Mesenchymal stem cell (in vitro differentiated cells and primary cell): ENCODE data around the gene SMCP.

Experiments used
- DNase-seq: peaks from one replicate; pipeline ENCODE4 v3.0.0-alpha.2; 2013
- H2AFZ ChIP-seq: one replicate; pipeline ENCODE4 v1.6.1; 2013; ENCODE audit warnings: low read depth, mild to moderate bottlenecking, control low read depth, inconsistent platforms, low read length, moderate library complexity
- H2AK5ac ChIP-seq: 2 replicates; pipeline ENCODE4 v1.6.1; 2013; ENCODE audit warnings: low read length, moderate library complexity, mild to moderate bottlenecking, inconsistent platforms; ENCODE audit not compliant: severe bottlenecking
- H2BK120ac ChIP-seq: one replicate; pipeline ENCODE4 v1.6.1; 2013; ENCODE audit warnings: low read depth, mild to moderate bottlenecking, inconsistent platforms, low read length, moderate library complexity
- H2BK12ac ChIP-seq, 2 experiments: one replicate each; pipeline ENCODE4 v1.6.1; 2013; ENCODE audit warnings: inconsistent platforms in 2 of 2, low read length in 2 of 2, mild to moderate bottlenecking in 2 of 2, moderate library complexity in 2 of 2, control low read depth in 1 of 2
- H2BK15ac ChIP-seq: one replicate; pipeline ENCODE4 v1.6.1; 2013; ENCODE audit warnings: mild to moderate bottlenecking, low read depth, inconsistent platforms; ENCODE audit not compliant: poor library complexity, severe bottlenecking
- H2BK5ac ChIP-seq: 2 replicates; pipeline ENCODE4 v1.6.1; 2013; ENCODE audit warnings: low read depth, mild to moderate bottlenecking, low read length, control low read depth, inconsistent platforms; ENCODE audit not compliant: poor library complexity, severe bottlenecking
- H3K14ac ChIP-seq, 2 experiments: one replicate each; pipeline ENCODE4 v1.6.1; 2013; ENCODE audit warnings: inconsistent platforms in 2 of 2, low read length in 2 of 2, control low read depth in 1 of 2, mild to moderate bottlenecking in 1 of 2, moderate library complexity in 1 of 2
- H3K18ac ChIP-seq, 2 experiments: one replicate each; pipeline ENCODE4 v1.6.1; 2013; ENCODE audit warnings: inconsistent platforms in 2 of 2, low read length in 2 of 2, control low read depth in 1 of 2, low read depth in 1 of 2, mild to moderate bottlenecking in 1 of 2
- H3K23ac ChIP-seq, 2 experiments: one replicate each; pipeline ENCODE4 v1.6.1; 2013; ENCODE audit warnings: inconsistent platforms in 2 of 2, low read length in 2 of 2, mild to moderate bottlenecking in 2 of 2, moderate library complexity in 2 of 2, control low read depth in 1 of 2
- H3K27ac ChIP-seq: 2 replicates; pipeline ENCODE4 v1.5.1; 2013; ENCODE audit warnings: mild to moderate bottlenecking, moderate library complexity, low read length, control low read depth, inconsistent platforms; ENCODE audit not compliant: poor library complexity, severe bottlenecking
- H3K27me3 ChIP-seq, 2 experiments: 2 replicates each; pipeline versions ENCODE4 v1.6.1 to v1.7.0; 2013; ENCODE audit warnings: low read length in 2 of 2, mild to moderate bottlenecking in 2 of 2, moderate library complexity in 2 of 2, control low read depth in 1 of 2, inconsistent platforms in 1 of 2; ENCODE audit not compliant: control insufficient read depth in 1 of 2, insufficient read depth in 1 of 2
- H3K36me3 ChIP-seq, 2 experiments: 2 replicates each; pipeline versions ENCODE4 v1.6.1 to v1.7.0; 2013; ENCODE audit warnings: low read length in 2 of 2, control low read depth in 1 of 2, inconsistent platforms in 1 of 2, low read depth in 1 of 2, mild to moderate bottlenecking in 1 of 2; ENCODE audit not compliant: insufficient read depth in 2 of 2, control insufficient read depth in 1 of 2
- H3K4ac ChIP-seq, 2 experiments: one replicate each; pipeline ENCODE4 v1.6.1; 2013; ENCODE audit warnings: inconsistent platforms in 2 of 2, low read length in 2 of 2, mild to moderate bottlenecking in 2 of 2, moderate library complexity in 2 of 2, control low read depth in 1 of 2, low read depth in 1 of 2
- H3K4me1 ChIP-seq: 2 replicates; pipeline ENCODE4 v1.6.1; 2013; ENCODE audit warnings: low read depth, low read length, control low read depth; ENCODE audit not compliant: control insufficient read depth, insufficient read depth
- H3K4me2 ChIP-seq: 2 replicates; pipeline ENCODE4 v1.6.1; 2013; ENCODE audit warnings: low read length, mild to moderate bottlenecking, inconsistent platforms; ENCODE audit not compliant: poor library complexity, severe bottlenecking
- H3K4me3 ChIP-seq, 2 experiments: 2 replicates each; pipeline versions ENCODE4 v1.5.1 to v1.7.0; 2013; ENCODE audit warnings: low read length in 2 of 2, mild to moderate bottlenecking in 2 of 2, control low read depth in 1 of 2, low read depth in 1 of 2; ENCODE audit not compliant: insufficient read depth in 1 of 2
- H3K79me1 ChIP-seq: replicated peaks from 2 replicates; pipeline ENCODE4 v1.6.1; 2013; ENCODE audit warnings: mild to moderate bottlenecking, control low read depth, low read length, inconsistent platforms; ENCODE audit not compliant: poor library complexity, severe bottlenecking
- H3K9ac ChIP-seq: 2 replicates; pipeline ENCODE4 v1.7.0; 2013; ENCODE audit warnings: mild to moderate bottlenecking, low read length, moderate library complexity
- H3K9me3 ChIP-seq: 2 replicates; pipeline ENCODE4 v1.7.0; 2013; ENCODE audit warnings: mild to moderate bottlenecking, low read length; ENCODE audit not compliant: control insufficient read depth
- H4K8ac ChIP-seq: one replicate; pipeline ENCODE4 v1.6.1; 2013; ENCODE audit warnings: inconsistent platforms, mild to moderate bottlenecking, low read length, moderate library complexity
- H4K91ac ChIP-seq: one replicate; pipeline ENCODE4 v1.6.1; 2013; ENCODE audit warnings: mild to moderate bottlenecking, low read length, inconsistent platforms
- whole genome bisulfite sequencing: methylation state at CpG from one replicate; pipeline ENCODE4 v1.1.7; 2013; ENCODE audit warnings: mixed read lengths; 5-methylcytosine and 5-hydroxymethylcytosine counted together

SMCP gene

GRCh38 chr1:152880316-152880715 is 2.2 kb downstream of the SMCP start:
- no peaks in the 10 kb centered on the region for H3K79me1 ChIP-seq
- no peak overlapping the region for H3K4ac ChIP-seq
- DNase-seq = no peak
- no peaks in the 10 kb centered on the region for H3K27me3 ChIP-seq
- 56% methylated on average over 4 of the region's 4 CpGs for WGBS
- H2AK5ac ChIP-seq = no peak overlapping the region
- no peaks in the 10 kb centered on the region for H3K9me3 ChIP-seq
- no peak overlapping the region for H2BK120ac ChIP-seq
- no peak overlapping the region for H4K8ac ChIP-seq
- H3K9ac ChIP-seq = no peak overlapping the region
- no peak overlapping the region for H2BK5ac ChIP-seq
- no peak overlapping the region for H3K18ac ChIP-seq
- H3K4me1 ChIP-seq = no peaks in the 10 kb centered on the region
- no peak overlapping the region for H3K14ac ChIP-seq
- no peak overlapping the region for H3K4me2 ChIP-seq
- H3K27ac ChIP-seq = no peak overlapping the region
- H3K36me3 ChIP-seq = no peaks in the 10 kb centered on the region
- no peak overlapping the region for H2BK12ac ChIP-seq
- no peak overlapping the region for H2AFZ ChIP-seq
- no peak overlapping the region for H2BK15ac ChIP-seq
- no peak overlapping the region for H3K23ac ChIP-seq
- H4K91ac ChIP-seq = no peak overlapping the region
- no peak overlapping the region for H3K4me3 ChIP-seq

GRCh38 chr1:152880907-152881306 is 2.8 kb downstream of the SMCP start:
- no peaks in the 10 kb centered on the region for H3K9me3 ChIP-seq
- WGBS = 78% methylated on average over 4 of the region's 5 CpGs

GRCh38 chr1:152884085-152884484 is 6.0 kb downstream of the SMCP start:
- no peak overlapping the region for H3K9ac ChIP-seq
- no peak overlapping the region for H2BK5ac ChIP-seq
- no peak overlapping the region for H2BK12ac ChIP-seq
- H2BK15ac ChIP-seq = no peak overlapping the region
- no peak overlapping the region for H2AK5ac ChIP-seq
- H3K4me2 ChIP-seq = no peak overlapping the region
- no peak for DNase-seq
- H3K14ac ChIP-seq = no peak overlapping the region
- H3K4ac ChIP-seq = no peak overlapping the region
- no peak overlapping the region for H3K4me3 ChIP-seq
- no peak overlapping the region for H3K23ac ChIP-seq
- no peaks in the 10 kb centered on the region for H3K4me1 ChIP-seq
- H3K36me3 ChIP-seq = no peaks in the 10 kb centered on the region
- no peak overlapping the region for H2AFZ ChIP-seq
- H3K27me3 ChIP-seq = no peaks in the 10 kb centered on the region
- H3K18ac ChIP-seq = no peak overlapping the region
- no peaks in the 10 kb centered on the region for H3K9me3 ChIP-seq
- no peak overlapping the region for H4K91ac ChIP-seq
- no peaks in the 10 kb centered on the region for H3K79me1 ChIP-seq
- no peak overlapping the region for H2BK120ac ChIP-seq
- no peak overlapping the region for H4K8ac ChIP-seq
- H3K27ac ChIP-seq = no peak overlapping the region

More at GRCh38 chr1:152880907-152881306, 2.8 kb downstream of the SMCP start:
- no peak overlapping the region for H2BK120ac ChIP-seq
- no peaks in the 10 kb centered on the region for H3K4me1 ChIP-seq
- H3K79me1 ChIP-seq = no peaks in the 10 kb centered on the region
- H4K8ac ChIP-seq = no peak overlapping the region
- no peaks in the 10 kb centered on the region for H3K36me3 ChIP-seq
- H2AFZ ChIP-seq = no peak overlapping the region
- no peak overlapping the region for H3K27ac ChIP-seq
- H3K9ac ChIP-seq = no peak overlapping the region
- H4K91ac ChIP-seq = no peak overlapping the region
- H3K4me3 ChIP-seq = no peak overlapping the region
- H3K18ac ChIP-seq = no peak overlapping the region
- no peaks in the 10 kb centered on the region for H3K27me3 ChIP-seq
- no peak overlapping the region for H3K23ac ChIP-seq
- H3K14ac ChIP-seq = no peak overlapping the region
- H2BK15ac ChIP-seq = no peak overlapping the region
- no peak overlapping the region for H3K4ac ChIP-seq
- H2AK5ac ChIP-seq = no peak overlapping the region
- no peak for DNase-seq
- H3K4me2 ChIP-seq = no peak overlapping the region
- no peak overlapping the region for H2BK12ac ChIP-seq
- no peak overlapping the region for H2BK5ac ChIP-seq

DNA sequence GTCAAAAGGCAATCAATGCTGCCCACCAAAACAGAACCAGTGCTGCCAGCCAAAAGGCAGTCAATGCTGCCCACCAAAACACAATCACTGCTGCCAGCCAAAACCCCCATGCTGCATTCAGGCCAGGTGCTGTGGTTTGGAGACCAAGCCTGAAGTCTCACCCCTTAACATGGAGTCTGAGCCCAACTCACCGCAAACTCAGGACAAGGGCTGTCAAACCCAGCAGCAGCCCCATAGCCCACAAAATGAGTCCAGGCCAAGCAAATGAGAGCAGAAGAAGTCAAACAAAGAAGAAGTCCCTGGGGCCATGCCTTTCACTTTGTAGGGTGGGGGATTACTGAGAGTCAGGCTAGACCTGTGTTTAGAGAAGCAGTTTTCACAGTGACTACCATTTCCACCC is 6.4 kb downstream of the SMCP start:
- H2BK12ac ChIP-seq = no peak overlapping the region
- no peak overlapping the region for H2BK120ac ChIP-seq
- H3K4me1 ChIP-seq = no peaks in the 10 kb centered on the region
- DNase-seq = no peak
- H2BK15ac ChIP-seq = no peak overlapping the region
- H4K8ac ChIP-seq = no peak overlapping the region
- H3K4me3 ChIP-seq = no peak overlapping the region
- H3K4me2 ChIP-seq = no peak overlapping the region
- H2AFZ ChIP-seq = no peak overlapping the region
- H3K18ac ChIP-seq = no peak overlapping the region
- no peak overlapping the region for H3K27ac ChIP-seq
- no peak overlapping the region for H3K9ac ChIP-seq
- no peak overlapping the region for H3K23ac ChIP-seq
- WGBS = 100% methylated on average over 1 of the region's 1 CpG
- no peak overlapping the region for H3K4ac ChIP-seq
- no peaks in the 10 kb centered on the region for H3K36me3 ChIP-seq
- no peak overlapping the region for H3K14ac ChIP-seq
- H3K27me3 ChIP-seq = no peaks in the 10 kb centered on the region
- no peaks in the 10 kb centered on the region for H3K79me1 ChIP-seq
- H2BK5ac ChIP-seq = no peak overlapping the region
- no peaks in the 10 kb centered on the region for H3K9me3 ChIP-seq
- no peak overlapping the region for H4K91ac ChIP-seq
- H2AK5ac ChIP-seq = no peak overlapping the region
